ENCODE data around the gene EIF1AX. TPM values are rescaled to one million over a fixed set of nuclear protein-coding genes. Genes with fewer than 3 reads are reported as not detected.

The EIF1AX gene
- total RNA-seq, 1 experiment from 2014 or later: 77.3 TPM

GRCh38 chrX:20118065-20118824 is 23.4 kb downstream of the EIF1AX start:
- Histone ChIP-seq H3K27me3 (ENCODE audit: insufficient read depth, low read depth) (no peaks in the 10 kb centered on the region), H3K4me2 (peak overlapping the region; percentile 54), H3K9me3 (ENCODE audit: insufficient read depth, low read depth) (no peaks in the 10 kb centered on the region), H3K27ac (peak overlapping the region; percentile 58), H3K36me3 (ENCODE audit: low read depth) (no peaks in the 10 kb centered on the region), H3K4me3 (no peak overlapping the region), H3K4me1 (replicated peaks; ENCODE audit: insufficient read depth) (peaks cover 14% of the 10 kb centered on the region), H4K20me1 (ENCODE audit: insufficient read depth) (no peaks in the 10 kb centered on the region), H3K9me2 (ENCODE audit: insufficient read depth) (no peaks in the 10 kb centered on the region), H3K79me2 (ENCODE audit: low read depth) (no peaks in the 10 kb centered on the region), H3F3A (ENCODE audit: insufficient read depth, low read depth) (no peaks in the 10 kb centered on the region), H2AFZ (no peak overlapping the region)
- BruUV-seq (replicated peaks): no TSS peak
- intact Hi-C loops (cut with micrococcal nuclease; ENCODE audit: unreplicated experiment): loop anchor here (10.0 kb wide), 1 partner anchor 213 kb away; no protein-coding TSS in a partner anchor
- ChIA-PET CTCF (interaction anchor here (0.5 to 0.7 kb wide), 3 partner anchors 312 to 586 kb away, joined by 3 to 4 read pairs (median 3); no protein-coding TSS in a partner anchor), POLR2A (ENCODE audit: unreplicated experiment) (interaction anchor here (0.6 kb wide), 1 partner anchor 1119 kb away, joined by 7 read pairs; no protein-coding TSS in a partner anchor)
- TF ChIP-seq EZH2 (IDR thresholded peaks at IDR 0.05; ENCODE audit: low read depth) (no peak), CTCF (conservative IDR thresholded peaks at IDR 0.05) (no peak)
- peak; percentile 9 to 54 for DNase-seq

GRCh38 chrX:20116577-20117240 is 24.9 kb downstream of the EIF1AX start, which contains the start of gene MAP7D2:
TSS of gene MAP7D2 (minus strand) at chrX:20116907. CDS start at chrX:20116879, 28 bp downstream.
- BruUV-seq (replicated peaks): no TSS peak
- Histone ChIP-seq H2AFZ (no peak within 1 kb of the TSS), H3K9me2 (ENCODE audit: insufficient read depth) (no peaks in the 10 kb centered on the region), H3K27me3 (ENCODE audit: insufficient read depth, low read depth) (no peaks in the 10 kb centered on the region), H3K79me2 (ENCODE audit: low read depth) (no peaks in the 10 kb centered on the region), H3K4me1 (replicated peaks; ENCODE audit: insufficient read depth) (peaks cover 14% of the 10 kb centered on the region), H3K9me3 (ENCODE audit: insufficient read depth, low read depth) (no peaks in the 10 kb centered on the region), H3K36me3 (ENCODE audit: low read depth) (no peaks in the 10 kb centered on the region), H3K4me3 (no peak within 1 kb of the TSS), H4K20me1 (ENCODE audit: insufficient read depth) (no peaks in the 10 kb centered on the region), H3K4me2 (no peak within 1 kb of the TSS), H3K27ac (peak within 1 kb of the TSS; percentile 58), H3F3A (ENCODE audit: insufficient read depth, low read depth) (no peaks in the 10 kb centered on the region)
- ChIA-PET POLR2A (ENCODE audit: unreplicated experiment) (no interaction called here), CTCF (no interaction called here)
- intact Hi-C loops (cut with micrococcal nuclease; ENCODE audit: unreplicated experiment): loop anchor here (10.0 kb wide), 1 partner anchor 212 kb away; no protein-coding TSS in a partner anchor
- no peak for DNase-seq
- TF ChIP-seq CTCF (conservative IDR thresholded peaks at IDR 0.05): no peak
- no peak for TF ChIP-seq EZH2 (IDR thresholded peaks at IDR 0.05; ENCODE audit: low read depth)

- intact Hi-C loops (cut with micrococcal nuclease; ENCODE audit: unreplicated experiment): loop anchor here (10.0 kb wide), 1 partner anchor 211 kb away; no protein-coding TSS in a partner anchor
- Histone ChIP-seq H3K36me3 (ENCODE audit: low read depth) (no peaks in the 10 kb centered on the region), H2AFZ (no peak overlapping the region), H3K27ac (no peak overlapping the region), H3K27me3 (ENCODE audit: insufficient read depth, low read depth) (no peaks in the 10 kb centered on the region), H3K9me3 (ENCODE audit: insufficient read depth, low read depth) (no peaks in the 10 kb centered on the region), H4K20me1 (ENCODE audit: insufficient read depth) (no peaks in the 10 kb centered on the region), H3K9me2 (ENCODE audit: insufficient read depth) (no peaks in the 10 kb centered on the region), H3K4me2 (no peak overlapping the region), H3K4me3 (no peak overlapping the region), H3F3A (ENCODE audit: insufficient read depth, low read depth) (no peaks in the 10 kb centered on the region), H3K4me1 (replicated peaks; ENCODE audit: insufficient read depth) (peaks cover 14% of the 10 kb centered on the region), H3K79me2 (ENCODE audit: low read depth) (no peaks in the 10 kb centered on the region)
- POLR2A ChIA-PET (ENCODE audit: unreplicated experiment): no interaction called here
- no peak for TF ChIP-seq CTCF (conservative IDR thresholded peaks at IDR 0.05)
- TF ChIP-seq EZH2 (IDR thresholded peaks at IDR 0.05; ENCODE audit: low read depth): no peak
- BruUV-seq (replicated peaks): no TSS peak
- CTCF ChIA-PET: no interaction called here
- no peak for DNase-seq
Observed at GRCh38 chrX:20116087-20116576, 25.5 kb downstream of the EIF1AX start.
